Spinal cord (tissue), 10 donors: Measurements from ENCODE around the gene MAGI1. TPM values are rescaled to one million over a fixed set of nuclear protein-coding genes. Genes with fewer than 3 reads are reported as not detected.

Source experiments
- DNase-seq, 6 donors: peaks; one replicate each; pipeline versions ENCODE4 v3.0.0 to v3.0.0-alpha.2; 2013 to 2015; ENCODE audit warnings: low spot score in 6 of 6, low read depth in 4 of 6
- H3K27ac ChIP-seq: one replicate; pipeline ENCODE4 v1.5.1; 2013; ENCODE audit warnings: low read depth, low read length, control low read depth
- H3K27me3 ChIP-seq: one replicate; pipeline ENCODE4 v1.6.1; 2013; ENCODE audit warnings: low read length; ENCODE audit not compliant: control insufficient read depth, insufficient read depth
- H3K36me3 ChIP-seq: one replicate; pipeline ENCODE4 v1.6.1; 2013; ENCODE audit warnings: low read length; ENCODE audit not compliant: control insufficient read depth, insufficient read depth
- H3K4me1 ChIP-seq: one replicate; pipeline ENCODE4 v1.6.1; 2013; ENCODE audit warnings: low read length; ENCODE audit not compliant: control insufficient read depth, insufficient read depth
- H3K4me3 ChIP-seq: one replicate; pipeline ENCODE4 v1.5.1; 2013; ENCODE audit warnings: low read depth, low read length, control low read depth
- H3K9me3 ChIP-seq: one replicate; pipeline ENCODE4 v1.6.1; 2013; ENCODE audit warnings: low read length; ENCODE audit not compliant: control insufficient read depth, insufficient read depth
- WGBS: methylation state at CpG from one replicate; pipeline ENCODE4 v1.1.5; 2013; ENCODE audit warnings: missing lambda C conversion rate; ENCODE audit not compliant: insufficient coverage; 5-methylcytosine and 5-hydroxymethylcytosine counted together
- polyA plus RNA-seq, 2 donors: library from polyadenylated mRNA; unstranded; fragments of 120-200 nt; gene quantifications; one replicate each; pipeline ENCODE4 v1.2.1, GENCODE V29; 2013; ENCODE audit not compliant: insufficient read length in 2 of 2
- total RNA-seq, 2 donors: library from RNA; depleted of rRNA in 1 of 2; stranded (reverse); fragments of 120-200 nt in 1 of 2; fragments of >200 nt in 1 of 2; gene quantifications; one replicate each; pipeline versions ENCODE4 v1.2.3 to v1.2.4, GENCODE V29; 2013 to 2014
- donor health status: healthy.

MAGI1 gene
- total and polyA plus RNA-seq, 4 donors: 41.5 to 86.3 (median 62.7) TPM

DNA sequence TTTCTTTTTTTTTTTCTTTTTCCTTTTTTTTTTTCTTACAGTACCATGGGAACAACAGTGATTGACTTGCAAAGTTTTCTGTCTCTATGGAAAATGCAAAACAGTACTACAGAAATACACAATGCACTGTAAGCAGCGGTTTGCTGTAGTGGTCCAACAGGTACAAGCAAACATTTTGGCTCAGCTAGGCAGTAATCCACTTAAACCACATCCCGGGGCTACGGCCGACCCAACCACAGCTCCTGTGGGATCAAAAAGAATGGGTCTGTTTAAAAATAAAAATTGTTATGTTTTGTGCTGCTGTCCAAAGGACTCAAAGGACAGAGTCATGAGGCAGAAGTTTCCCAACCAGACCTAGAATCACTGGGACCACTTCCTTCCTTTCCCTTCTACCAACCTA, 683.8 kb downstream of the MAGI1 start:
- H3K4me1 ChIP-seq: peaks cover 8% of the 10 kb centered on the region
- no peak for DNase-seq
- no CpG with 5 or more reads among the region's 4 CpGs for WGBS
- no peak overlapping the region for H3K27ac ChIP-seq
- no peak overlapping the region for H3K4me3 ChIP-seq
- H3K27me3 ChIP-seq: no peaks in the 10 kb centered on the region
- peaks cover 14% of the 10 kb centered on the region for H3K36me3 ChIP-seq
- H3K9me3 ChIP-seq: no peaks in the 10 kb centered on the region

GRCh38 chr3:65352951-65353350, 685.8 kb downstream of the MAGI1 start:
- peaks cover 8% of the 10 kb centered on the region for H3K4me1 ChIP-seq
- H3K27ac ChIP-seq: no peak overlapping the region
- DNase-seq: no peak
- peaks cover 9% of the 10 kb centered on the region for H3K36me3 ChIP-seq
- H3K27me3 ChIP-seq: no peaks in the 10 kb centered on the region
- WGBS: 100% methylated on average over 1 of the region's 2 CpGs
- no peak overlapping the region for H3K4me3 ChIP-seq
- H3K9me3 ChIP-seq: no peaks in the 10 kb centered on the region

DNA sequence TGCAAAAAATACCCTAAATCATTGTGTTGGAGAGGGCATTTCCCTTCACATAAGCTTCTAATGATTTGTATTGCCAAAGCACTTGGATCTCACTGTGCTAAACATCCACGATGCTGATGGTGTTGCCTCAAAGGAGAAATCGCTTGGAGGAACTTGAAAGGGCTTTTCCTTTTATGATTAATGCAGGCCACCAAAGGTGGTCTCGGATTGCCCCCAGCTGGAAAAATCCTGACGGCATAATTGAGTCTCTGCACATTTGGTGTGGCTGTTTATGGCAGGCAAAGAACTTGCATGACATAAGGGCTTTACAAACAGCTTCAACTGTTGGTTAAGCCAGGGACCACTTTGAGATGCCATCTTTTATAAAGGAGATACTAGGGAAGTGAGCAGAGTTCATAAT, 687.0 kb downstream of the MAGI1 start:
- Histone ChIP-seq H3K27me3 (no peaks in the 10 kb centered on the region), H3K36me3 (peaks cover 6% of the 10 kb centered on the region), H3K4me1 (peaks cover 8% of the 10 kb centered on the region), H3K27ac (no peak overlapping the region), H3K9me3 (no peaks in the 10 kb centered on the region), H3K4me3 (no peak overlapping the region)
- 42% methylated on average over 4 of the region's 4 CpGs for WGBS
- no peak for DNase-seq

DNA sequence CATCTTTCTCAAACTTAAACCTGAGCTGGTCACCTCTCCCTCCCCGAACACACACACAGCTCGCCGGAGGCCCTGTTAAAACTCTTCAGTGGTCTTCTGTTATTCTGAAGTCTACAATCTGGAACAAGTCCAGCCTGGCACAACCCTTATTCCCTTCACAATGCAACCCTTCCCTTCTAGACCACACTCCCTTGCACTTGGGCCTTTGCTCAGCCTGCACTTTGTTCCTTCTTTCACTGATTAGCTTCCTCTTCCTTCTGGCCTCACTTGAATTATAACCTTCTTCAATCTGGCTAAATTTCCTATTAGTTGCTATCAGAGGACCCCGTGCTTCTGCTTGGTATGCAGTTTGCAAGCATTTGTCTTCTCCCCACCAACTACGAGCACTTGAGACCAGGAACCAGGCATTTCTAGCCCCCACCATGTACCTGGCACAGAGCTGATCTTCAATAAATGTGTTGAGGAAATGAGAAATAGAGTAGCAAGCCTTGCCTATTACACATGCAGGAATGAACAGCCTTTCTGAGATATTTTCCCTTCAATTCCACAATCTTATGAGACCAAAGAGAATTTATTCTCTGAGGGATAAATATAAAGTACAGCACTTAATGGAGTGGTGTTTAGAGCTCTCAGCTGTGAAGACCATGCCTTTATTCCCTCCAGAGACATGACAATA, 687.8 kb downstream of the MAGI1 start:
- H3K27me3 ChIP-seq: no peaks in the 10 kb centered on the region
- 58% methylated on average over 4 of the region's 5 CpGs for WGBS
- no peak overlapping the region for H3K27ac ChIP-seq
- peaks cover 8% of the 10 kb centered on the region for H3K4me1 ChIP-seq
- DNase-seq: no peak
- no peaks in the 10 kb centered on the region for H3K9me3 ChIP-seq
- H3K36me3 ChIP-seq: no peaks in the 10 kb centered on the region
- H3K4me3 ChIP-seq: no peak overlapping the region

GRCh38 chr3:65348398-65348995, 690.2 kb downstream of the MAGI1 start:
- peak in 1 of 6 donors; percentile 34 for DNase-seq
- H3K27me3 ChIP-seq: no peaks in the 10 kb centered on the region
- WGBS: 65% methylated on average over 6 of the region's 8 CpGs
- no peak overlapping the region for H3K27ac ChIP-seq
- peaks cover 5% of the 10 kb centered on the region for H3K4me1 ChIP-seq
- no peaks in the 10 kb centered on the region for H3K9me3 ChIP-seq
- H3K4me3 ChIP-seq: no peak overlapping the region
- no peaks in the 10 kb centered on the region for H3K36me3 ChIP-seq

GRCh38 chr3:65347166-65347565, 691.6 kb downstream of the MAGI1 start:
- no peak for DNase-seq
- no peaks in the 10 kb centered on the region for H3K36me3 ChIP-seq
- H3K4me1 ChIP-seq: peaks cover 5% of the 10 kb centered on the region
- WGBS: no CpG with 5 or more reads among the region's 1 CpG
- H3K9me3 ChIP-seq: no peaks in the 10 kb centered on the region
- H3K27ac ChIP-seq: no peak overlapping the region
- H3K27me3 ChIP-seq: no peaks in the 10 kb centered on the region
- H3K4me3 ChIP-seq: no peak overlapping the region

DNA sequence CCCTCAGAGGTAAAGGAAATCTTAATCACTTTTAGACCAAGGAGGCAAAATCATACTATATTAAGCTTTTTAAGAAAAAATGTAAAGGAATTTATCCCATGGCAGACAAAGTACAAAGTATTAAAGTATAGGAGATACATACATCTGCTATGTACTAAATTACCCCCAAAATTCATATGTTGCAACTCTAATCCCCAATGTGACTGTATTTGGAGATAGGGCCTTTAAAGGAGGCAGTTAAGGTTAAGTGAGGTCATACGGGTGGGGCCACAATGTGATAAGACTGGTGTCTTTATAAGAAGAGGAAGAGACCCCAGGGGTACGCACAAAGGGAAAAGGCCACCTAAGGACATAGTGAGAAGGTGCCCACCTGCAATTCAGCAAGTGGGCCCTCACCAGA, 693.9 kb downstream of the MAGI1 start:
- no peak overlapping the region for H3K4me3 ChIP-seq
- H3K27me3 ChIP-seq: no peaks in the 10 kb centered on the region
- H3K9me3 ChIP-seq: no peaks in the 10 kb centered on the region
- no peaks in the 10 kb centered on the region for H3K4me1 ChIP-seq
- H3K36me3 ChIP-seq: no peaks in the 10 kb centered on the region
- 93% methylated on average over 2 of the region's 2 CpGs for WGBS
- DNase-seq: no peak
- no peak overlapping the region for H3K27ac ChIP-seq

- Histone ChIP-seq H3K27ac (no peak overlapping the region), H3K9me3 (no peaks in the 10 kb centered on the region), H3K4me1 (no peaks in the 10 kb centered on the region), H3K4me3 (no peak overlapping the region), H3K36me3 (no peaks in the 10 kb centered on the region), H3K27me3 (no peaks in the 10 kb centered on the region)
- 55% methylated on average over 1 of the region's 3 CpGs for WGBS
- DNase-seq: no peak
Measured at GRCh38 chr3:65344444-65344843, 694.3 kb downstream of the MAGI1 start.

DNA sequence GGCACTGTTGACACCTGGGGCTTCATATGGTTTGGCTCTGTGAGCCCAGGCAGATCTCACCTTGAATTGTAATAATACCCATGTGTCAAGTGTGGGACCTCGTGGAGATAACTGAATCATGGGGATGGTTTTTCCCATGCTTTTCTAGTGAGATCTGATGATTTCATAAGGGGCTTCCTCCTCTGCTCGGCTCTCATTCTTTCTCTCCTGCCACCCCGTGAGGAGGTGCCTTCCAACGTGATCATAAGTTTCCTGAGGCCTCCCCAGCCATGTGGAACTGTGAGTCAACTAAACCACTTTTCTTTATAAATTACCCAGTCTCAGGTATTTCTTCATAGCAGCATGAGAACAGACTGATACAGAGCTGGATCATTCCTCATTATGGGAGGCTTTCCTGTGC, 695.0 kb downstream of the MAGI1 start:
- no peaks in the 10 kb centered on the region for H3K9me3 ChIP-seq
- 67% methylated on average over 2 of the region's 4 CpGs for WGBS
- H3K27me3 ChIP-seq: no peaks in the 10 kb centered on the region
- H3K4me1 ChIP-seq: no peaks in the 10 kb centered on the region
- H3K4me3 ChIP-seq: no peak overlapping the region
- no peak overlapping the region for H3K27ac ChIP-seq
- no peak for DNase-seq
- H3K36me3 ChIP-seq: no peaks in the 10 kb centered on the region

GRCh38 chr3:65343026-65343425, 695.7 kb downstream of the MAGI1 start:
- no peak for DNase-seq
- 80% methylated on average over 1 of the region's 6 CpGs for WGBS
- Histone ChIP-seq H3K27ac (no peak overlapping the region), H3K9me3 (no peaks in the 10 kb centered on the region), H3K36me3 (no peaks in the 10 kb centered on the region), H3K4me3 (no peak overlapping the region), H3K4me1 (no peaks in the 10 kb centered on the region), H3K27me3 (no peaks in the 10 kb centered on the region)
